ENCODE measurements around the gene DRP2.
"Not testable (repeated sequence)": the region's sequence is repeated elsewhere in the genome, so short reads cannot be mapped to it uniquely, and the experiment has no call there.

DRP2 gene

DNA sequence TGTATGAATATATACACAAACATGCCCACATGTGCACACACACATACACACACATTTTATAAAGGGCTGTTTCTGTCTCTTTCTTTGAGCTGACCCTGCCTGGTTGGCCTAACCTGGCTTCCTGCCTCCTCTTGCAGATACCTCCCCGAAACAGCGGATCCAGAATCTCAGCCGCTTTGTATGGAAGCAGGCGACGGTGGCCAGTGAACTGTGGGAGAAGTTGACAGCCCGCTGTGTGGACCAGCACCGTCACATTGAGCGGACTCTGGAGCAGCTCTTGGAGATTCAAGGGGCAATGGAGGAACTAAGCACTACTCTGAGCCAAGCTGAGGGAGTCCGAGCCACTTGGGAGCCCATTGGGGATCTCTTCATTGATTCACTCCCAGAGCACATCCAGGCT is 21.9 kb downstream of the DRP2 start:
- DNase-seq (ENCODE audit: low spot score): no peak

DNA sequence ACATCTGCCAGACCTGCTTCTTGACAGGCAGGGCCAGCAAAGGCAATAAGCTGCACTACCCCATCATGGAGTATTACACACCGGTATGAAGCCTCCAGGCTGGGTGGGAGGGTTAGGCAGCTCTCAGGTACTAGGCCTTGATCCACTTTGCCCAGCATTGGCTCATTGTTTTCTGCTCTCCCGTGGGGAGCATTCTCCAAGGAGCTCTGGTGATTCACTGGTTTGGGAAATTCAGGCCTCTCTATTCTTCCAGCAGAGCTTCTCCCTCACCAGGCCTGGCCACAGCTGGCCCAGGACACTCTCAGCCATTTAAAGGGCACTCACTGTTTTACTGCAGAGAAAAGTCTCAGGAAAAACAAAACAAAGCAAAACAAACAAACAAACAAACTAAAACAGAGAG is 33.0 kb downstream of the DRP2 start:
- DNase-seq (ENCODE audit: low spot score): no peak

DNA sequence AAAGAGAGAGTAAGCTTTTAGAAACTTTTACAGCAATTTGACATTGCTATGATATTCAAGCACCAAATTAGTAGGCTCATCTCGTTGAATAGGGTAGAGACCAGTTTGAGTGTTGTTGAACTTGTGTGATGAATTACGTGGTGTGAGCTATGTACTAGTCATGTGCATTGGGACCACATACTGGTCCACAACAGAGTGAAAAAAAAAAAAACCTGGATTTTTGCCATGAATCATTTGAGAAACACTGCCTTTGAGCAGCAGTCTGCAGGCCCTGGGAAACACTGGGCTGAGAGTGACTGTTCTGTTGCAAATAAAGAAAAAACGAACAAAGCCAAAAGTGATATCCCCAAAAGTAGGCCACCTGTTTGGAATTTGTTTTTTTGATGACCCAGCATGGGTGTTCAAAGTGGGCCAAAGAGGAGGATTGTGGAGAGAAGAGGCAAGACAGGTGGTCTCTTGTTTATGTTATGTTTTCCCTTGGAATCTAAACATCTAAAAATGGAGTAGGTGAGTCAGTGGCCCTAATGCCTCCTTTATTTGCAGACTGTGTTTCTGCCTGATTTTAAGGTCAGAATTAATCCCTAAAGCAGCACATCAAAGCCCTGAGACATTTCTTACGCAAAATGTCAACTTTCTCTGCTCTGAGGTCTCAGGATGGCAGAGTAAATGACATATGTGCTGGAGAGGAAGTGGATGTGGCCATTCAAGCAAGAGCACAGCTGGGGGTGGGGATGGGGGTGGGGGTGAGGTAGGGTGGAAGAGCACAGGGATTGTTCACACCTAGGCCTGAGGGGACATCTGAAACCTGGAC is 38.1 kb downstream of the DRP2 start:
- DNase-seq (ENCODE audit: low spot score): no peak

DNA sequence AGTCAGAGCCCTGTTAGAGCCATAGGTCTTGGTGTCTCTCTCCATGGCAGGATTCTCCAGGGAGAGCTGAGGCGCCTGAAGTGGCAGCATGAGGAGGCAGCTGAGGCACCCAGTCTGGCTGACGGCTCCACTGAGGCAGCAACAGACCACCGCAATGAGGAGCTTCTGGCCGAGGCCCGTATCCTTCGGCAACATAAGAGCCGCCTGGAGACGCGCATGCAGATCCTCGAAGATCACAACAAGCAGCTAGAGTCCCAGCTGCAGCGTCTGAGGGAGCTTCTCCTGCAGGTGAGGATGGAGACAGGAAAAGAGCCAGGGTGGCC is 38.6 kb downstream of the DRP2 start:
- DNase-seq (ENCODE audit: low spot score): no peak

DNA sequence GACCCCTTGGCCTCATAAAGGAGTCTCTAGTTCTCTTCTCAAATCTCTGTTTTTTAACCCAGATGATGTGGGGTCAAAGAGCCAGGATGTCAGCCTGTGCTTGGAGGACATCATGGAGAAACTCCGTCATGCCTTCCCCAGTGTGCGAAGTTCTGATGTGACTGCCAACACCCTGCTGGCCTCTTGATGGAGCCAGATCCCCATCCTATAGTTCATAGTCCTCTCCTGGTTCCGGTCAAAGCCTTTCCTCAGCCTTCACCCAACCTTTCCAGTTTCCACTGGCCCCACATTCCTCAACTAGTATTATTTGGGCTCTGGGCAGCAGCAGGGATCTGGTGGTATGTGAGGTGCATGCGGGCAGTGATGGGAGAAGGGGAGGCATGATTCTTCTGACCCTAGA is 40.8 kb downstream of the DRP2 start:
- DNase-seq (ENCODE audit: low spot score): no peak

DNA sequence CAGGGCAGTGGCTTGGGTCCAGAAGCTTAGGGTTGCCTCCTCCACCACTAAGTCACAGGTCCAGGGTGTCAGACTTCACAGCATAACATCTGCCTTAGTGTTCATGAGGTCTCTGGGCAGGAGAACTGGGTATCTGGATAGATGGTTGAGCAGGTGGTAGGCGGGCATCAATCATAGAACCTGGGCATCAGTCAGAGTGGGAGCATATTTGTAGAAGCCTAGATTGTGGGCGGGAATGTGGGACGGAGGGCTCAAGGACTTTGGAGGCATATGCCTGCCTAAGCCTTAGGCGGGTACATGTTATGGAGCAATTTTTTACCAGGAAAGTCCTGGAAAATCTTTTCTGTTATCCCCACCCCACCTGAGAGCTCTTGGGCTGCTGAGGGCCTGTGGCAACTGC is 43.0 kb downstream of the DRP2 start:
- no peak for DNase-seq (ENCODE audit: low spot score)

DNA sequence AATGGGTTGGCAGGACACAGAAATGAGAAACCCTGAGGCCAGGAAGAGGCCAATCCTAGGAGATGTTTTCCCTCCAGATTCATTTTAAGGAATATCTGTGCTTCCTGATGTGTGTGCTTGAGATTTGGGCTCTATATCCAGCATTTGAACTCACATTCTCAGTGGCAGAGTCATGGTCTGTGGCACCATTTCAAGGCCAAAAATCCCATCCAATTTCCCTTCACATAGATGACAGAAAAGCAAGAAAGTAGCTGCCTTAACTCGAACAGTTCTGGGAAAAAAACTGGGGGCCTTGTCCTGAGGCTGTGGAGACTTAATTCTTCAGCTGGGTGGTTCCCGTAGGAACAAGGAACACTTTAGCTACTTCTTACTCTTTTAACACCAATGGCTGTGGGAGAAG is 44.2 kb downstream of the DRP2 start:
- DNase-seq (ENCODE audit: low spot score): no peak

DNA sequence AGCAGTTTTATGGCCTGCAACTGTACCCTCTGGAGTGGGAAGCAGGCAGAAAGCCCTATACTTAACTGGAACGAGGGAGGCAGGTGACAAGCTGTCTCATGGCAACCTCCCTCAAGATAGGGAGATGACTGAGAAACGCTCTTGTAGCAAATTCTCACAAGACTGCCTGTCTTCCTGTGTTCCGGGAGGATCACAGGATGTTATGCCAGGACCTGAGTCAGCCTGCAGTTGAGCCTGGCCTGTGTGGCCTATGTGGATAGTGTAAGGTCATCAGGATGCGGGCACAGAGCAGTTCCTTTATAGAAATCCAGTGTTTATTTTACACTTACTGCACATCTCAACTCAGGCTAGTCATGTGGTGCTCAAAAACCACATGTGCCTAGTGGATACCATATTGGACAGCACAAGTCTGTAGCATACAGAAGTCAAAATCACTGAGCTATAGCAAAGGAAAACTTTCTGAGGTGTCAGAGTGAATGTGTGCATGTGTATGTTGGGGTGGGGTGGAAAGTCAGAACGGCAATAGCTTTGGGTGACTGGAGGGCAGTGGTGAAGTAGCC is 46.4 kb downstream of the DRP2 start:
- DNase-seq (ENCODE audit: low spot score): no peak

DNA sequence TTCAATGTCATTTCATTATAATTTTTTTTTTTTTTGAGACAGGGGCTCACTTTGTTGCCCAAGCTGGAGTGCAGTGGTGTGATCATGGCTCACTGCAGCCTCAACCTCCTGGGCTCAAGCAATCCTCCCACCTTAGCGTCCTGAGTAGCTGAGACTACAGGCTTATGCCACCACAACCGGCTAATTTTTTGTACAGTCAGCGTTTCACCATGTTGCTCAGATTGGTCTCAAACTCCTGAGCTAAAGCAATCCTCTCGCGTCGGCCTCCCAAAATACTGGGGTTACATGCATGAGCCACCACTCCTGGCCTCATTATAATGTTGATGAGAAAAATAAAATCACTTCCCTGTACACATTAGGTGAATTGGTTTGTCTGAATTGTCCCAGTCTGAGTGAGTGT is 54.6 kb downstream of the DRP2 start:
- no peak for DNase-seq (ENCODE audit: low spot score)

DNA sequence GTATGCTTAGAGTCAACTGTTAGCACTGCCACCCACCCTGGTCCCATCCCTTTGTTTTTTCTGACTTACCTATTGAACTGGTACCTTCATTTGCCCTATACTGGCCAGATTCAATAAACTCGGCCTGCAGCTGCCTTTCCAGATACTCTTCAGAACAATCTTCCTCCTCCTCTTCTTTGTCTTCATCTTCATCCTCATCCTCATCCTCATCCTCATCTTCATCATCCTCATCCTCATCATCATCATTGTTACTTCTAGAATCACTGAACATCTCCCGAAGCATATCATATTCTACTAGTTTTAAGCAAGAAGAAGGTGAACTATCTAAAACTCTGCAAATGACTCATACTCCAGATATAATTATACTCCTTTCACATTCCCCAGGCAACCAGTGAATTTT is 56.7 kb downstream of the DRP2 start:
- DNase-seq (ENCODE audit: low spot score): no peak

DNA sequence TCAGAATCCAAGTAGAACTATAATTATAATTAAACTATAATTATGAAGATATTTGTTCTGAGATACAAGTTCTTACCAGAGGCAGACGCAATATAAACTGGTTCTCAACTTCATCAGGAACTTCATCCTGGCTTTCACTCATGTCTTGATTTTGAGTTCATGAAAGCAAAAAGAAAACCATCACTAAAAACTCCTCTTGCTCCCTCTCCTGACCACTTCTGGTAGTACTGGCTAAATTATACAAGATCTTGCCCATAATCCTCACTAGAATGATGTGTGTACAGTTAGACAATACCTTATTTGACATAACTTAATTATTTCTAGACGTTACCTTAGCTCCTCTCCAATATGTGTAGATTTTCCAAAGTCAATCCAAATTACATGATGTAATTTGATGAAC is 67.8 kb downstream of the DRP2 start:
- no peak for DNase-seq (ENCODE audit: low spot score)

DNA sequence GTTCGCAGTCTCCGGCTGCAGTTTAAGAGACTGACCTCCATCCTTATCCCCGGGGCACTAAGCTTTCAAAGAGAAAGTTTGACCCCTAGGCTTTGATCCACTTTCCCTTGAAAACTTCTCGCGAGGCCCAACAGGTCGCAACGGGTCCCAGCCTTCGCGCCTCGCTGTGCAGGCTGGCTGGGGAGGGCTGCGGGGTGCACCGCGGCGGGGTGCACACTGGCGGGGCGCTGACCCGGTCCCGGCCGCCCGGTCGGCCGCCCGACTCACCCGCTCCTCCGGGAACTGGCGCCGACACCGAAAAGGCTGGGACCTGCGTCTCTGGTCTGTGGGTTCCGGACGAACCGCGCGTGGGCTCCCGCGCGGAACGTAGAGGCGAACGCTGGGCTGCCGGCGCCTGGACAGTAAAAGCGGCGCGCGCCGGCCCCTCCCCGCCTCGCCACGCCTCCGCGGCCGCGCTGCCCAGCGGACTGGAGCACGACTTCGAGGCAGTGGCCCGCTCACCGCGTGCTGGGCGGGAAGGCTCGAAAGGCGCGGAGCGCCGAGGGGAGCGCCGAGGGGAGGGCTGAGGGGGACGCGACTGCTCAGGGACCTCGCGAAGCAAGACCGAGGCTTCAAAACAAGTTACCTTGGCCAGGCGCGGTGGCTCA is 71.5 kb downstream of the DRP2 start, which contains the start of gene TAF7L:
Gene TAF7L, minus strand, starts transcription at position 378 of the 647 bp plus-strand sequence. CDS start 3,791 bp downstream, outside the sequence.
- no peak for DNase-seq (ENCODE audit: low spot score)

DNA sequence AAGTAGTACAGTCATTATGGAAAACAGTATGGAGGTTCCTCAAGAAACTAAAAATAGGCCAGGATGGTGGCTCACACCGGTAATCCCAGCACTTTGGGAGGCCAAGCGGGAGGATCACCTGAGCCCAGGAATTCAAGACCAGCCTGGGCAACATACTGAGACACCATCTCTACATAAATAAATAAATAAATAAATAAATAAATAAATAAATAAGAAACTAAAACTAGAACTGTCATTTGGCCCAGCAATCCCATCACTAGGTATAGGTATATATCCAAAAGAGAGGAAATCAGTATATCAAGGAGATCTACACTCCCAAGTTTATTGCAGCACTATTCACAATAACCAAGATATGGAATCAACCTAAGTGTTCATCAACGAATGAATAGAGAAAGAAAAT is 76.0 kb downstream of the DRP2 start:
- DNase-seq (ENCODE audit: low spot score): not testable (repeated sequence)

DNA sequence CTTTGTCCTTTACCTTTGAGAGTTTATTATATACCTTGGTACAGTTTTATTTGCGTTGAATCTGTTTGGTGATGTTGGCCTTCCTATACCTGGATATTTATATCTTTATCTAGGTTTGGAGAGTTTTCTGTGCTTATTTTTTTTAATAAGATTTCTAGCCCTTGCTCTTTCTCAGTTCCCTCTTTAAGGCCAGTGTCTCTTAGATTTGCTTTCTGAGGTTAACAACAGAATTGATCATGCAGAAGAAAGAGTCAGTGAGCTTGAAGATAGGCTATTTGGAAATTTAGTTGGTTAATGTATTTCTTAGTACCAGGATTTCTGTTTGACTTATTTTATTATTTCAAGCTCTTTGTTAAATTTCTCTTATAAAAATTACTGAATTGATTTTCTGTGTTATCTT is 84.2 kb downstream of the DRP2 start:
- no peak for DNase-seq (ENCODE audit: low spot score)
